HG03196 (cell line): ENCODE measurements around the gene AGMO.

Experiments used
- ATAC-seq: cut with Tn5 transposase; IDR thresholded peaks from one replicate; pipeline ENCODE4 v1.9.1; 2021; ENCODE audit not compliant: unreplicated experiment

Gene AGMO

GRCh38 chr7:15462721-15463389, 99.0 kb downstream of the AGMO start:
- no peak for ATAC-seq

DNA sequence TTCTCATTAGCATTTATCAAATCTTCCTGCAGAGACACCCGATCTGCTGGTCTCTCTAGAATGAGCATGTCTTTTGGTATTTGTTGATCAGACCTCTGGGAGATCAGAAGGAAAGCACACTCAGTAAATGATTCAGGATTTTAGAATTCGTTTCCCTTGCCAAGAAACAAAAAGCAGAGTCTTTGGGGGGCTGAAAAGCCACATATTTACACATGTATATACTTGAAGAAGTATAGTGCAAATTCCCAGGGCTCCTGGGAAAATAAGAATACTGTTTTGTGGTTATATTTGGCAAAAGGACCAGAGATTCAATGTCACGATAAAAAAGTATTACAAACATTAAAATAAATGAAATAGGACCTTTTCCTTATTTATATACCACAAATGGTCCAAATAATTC, 100.2 kb downstream of the AGMO start:
- no peak for ATAC-seq

GRCh38 chr7:15459018-15459615, 102.7 kb downstream of the AGMO start:
- ATAC-seq, result no peak

- no peak for ATAC-seq
Measured at GRCh38 chr7:15457990-15458955, 103.5 kb downstream of the AGMO start.

- ATAC-seq, result no peak
Measured at GRCh38 chr7:15452670-15453069, 109.1 kb downstream of the AGMO start.

GRCh38 chr7:15446722-15447121, 115.1 kb downstream of the AGMO start:
- ATAC-seq, result no peak

- ATAC-seq, result no peak
Measured at GRCh38 chr7:15446280-15446679, 115.5 kb downstream of the AGMO start.

- ATAC-seq, result no peak
Measured at GRCh38 chr7:15441915-15442314, 119.9 kb downstream of the AGMO start.

GRCh38 chr7:15440482-15440881, 121.3 kb downstream of the AGMO start:
- no peak for ATAC-seq

- ATAC-seq, result no peak
Measured at GRCh38 chr7:15439853-15440252, 122.0 kb downstream of the AGMO start.

- no peak for ATAC-seq
Measured at GRCh38 chr7:15433151-15433550, 128.7 kb downstream of the AGMO start.

DNA sequence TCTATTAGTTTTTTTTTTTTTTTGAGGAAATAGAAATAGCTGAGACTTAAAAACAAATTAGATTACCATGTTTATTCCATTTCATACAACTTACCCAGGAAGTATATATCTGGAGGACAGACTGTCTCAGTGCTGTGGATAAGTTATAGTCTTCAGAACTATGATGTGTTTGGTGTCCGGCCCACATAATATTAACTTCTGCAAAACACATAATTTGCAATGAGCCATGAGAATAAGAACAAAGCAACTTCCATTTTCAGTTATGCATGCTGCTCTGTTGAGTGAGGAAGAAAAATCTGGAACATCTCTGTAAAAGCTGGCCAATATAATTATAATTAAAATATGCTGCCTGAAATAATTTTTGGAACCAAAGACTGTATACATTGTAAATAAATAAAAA, 130.9 kb downstream of the AGMO start:
- no peak for ATAC-seq

DNA sequence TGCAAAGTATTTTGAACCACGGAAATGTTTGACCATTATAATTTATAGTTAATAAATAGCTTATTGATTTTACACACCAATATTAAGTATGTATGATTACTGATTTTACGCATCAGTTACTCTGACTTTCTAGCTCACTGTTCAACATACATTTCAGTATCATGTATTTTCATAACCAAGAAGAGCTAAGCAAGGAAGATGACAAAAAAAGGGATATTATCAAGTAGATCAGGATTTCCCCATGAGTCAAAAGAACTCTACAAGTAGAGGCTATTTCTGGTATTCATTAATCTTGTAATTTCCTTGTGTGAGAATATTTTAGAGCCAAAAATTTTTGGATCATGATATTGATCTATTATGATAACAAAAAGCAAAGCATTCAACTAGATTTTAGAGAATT, 131.6 kb downstream of the AGMO start:
- ATAC-seq, result no peak

- ATAC-seq, result no peak
Measured at GRCh38 chr7:15424468-15424867, 137.3 kb downstream of the AGMO start.

GRCh38 chr7:15419596-15419995, 142.2 kb downstream of the AGMO start:
- ATAC-seq, result no peak

DNA sequence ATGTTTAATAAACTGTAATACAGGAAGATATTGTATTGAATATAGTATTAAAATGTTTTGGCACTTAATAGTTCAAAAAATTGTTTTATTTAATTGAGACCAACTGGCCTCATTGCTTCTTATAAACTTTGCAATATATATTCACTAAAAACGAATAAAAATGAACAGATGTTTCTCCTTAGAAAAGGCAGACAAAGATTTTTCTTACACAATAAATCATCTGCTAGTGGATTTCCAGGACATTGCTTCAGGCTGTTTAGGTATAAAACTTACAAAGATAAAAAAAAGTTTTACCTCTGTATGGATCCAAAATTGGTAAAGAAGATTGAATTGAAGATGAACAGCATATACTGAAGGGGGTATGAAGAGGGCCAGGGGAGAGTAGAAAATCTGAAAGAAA, 143.6 kb downstream of the AGMO start:
- no peak for ATAC-seq

- ATAC-seq, result no peak
Measured at GRCh38 chr7:15417341-15417988, 144.3 kb downstream of the AGMO start.

DNA sequence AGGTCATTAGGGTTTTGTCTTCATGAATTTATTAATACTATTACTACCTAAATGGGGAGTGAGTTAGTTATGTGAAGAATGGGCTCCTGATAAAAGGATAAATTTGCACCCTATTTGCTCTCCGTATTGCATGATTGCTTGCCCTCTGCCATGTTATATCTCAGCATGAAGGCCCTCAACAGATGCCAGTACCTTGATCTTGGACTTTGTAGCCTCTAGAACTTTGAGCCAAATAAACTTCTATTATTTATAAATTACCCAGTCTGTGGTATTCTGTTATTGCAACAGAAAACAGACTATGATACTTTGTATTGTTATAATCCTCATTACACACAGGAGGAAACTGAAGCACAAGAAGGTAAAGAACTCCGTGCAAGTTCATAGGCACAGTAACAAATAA, 150.8 kb downstream of the AGMO start:
- ATAC-seq, result no peak

DNA sequence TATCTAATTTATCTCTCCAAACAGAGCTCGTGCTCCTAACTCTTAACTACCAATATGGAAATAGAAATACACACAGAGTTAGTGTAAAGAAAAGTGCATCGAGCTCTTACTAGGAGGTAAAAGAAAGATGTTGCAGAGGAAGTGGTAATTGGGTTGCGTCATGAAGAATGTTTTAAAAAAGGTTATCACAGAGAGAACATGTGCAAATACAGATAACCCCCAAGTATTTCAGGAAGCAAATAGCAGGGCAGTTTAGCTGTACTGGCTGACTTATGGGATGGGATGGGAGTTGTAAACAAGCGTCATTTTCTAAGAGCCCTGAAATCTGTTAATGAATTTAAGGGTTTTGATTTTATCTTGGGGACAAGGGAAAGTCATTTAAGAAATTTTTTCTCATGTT, 153.9 kb downstream of the AGMO start:
- no peak for ATAC-seq

- no peak for ATAC-seq
Measured at GRCh38 chr7:15403751-15404150, 158.1 kb downstream of the AGMO start.

- no peak for ATAC-seq
Measured at GRCh38 chr7:15403315-15403714, 158.5 kb downstream of the AGMO start.
